ENCODE data around the gene VSTM2B. TPM values are rescaled to one million over a fixed set of nuclear protein-coding genes. Genes with fewer than 3 reads are reported as not detected.
A peak's percentile ranks its signal among the peaks of the same experiment; 100 is the strongest.

VSTM2B gene
- total RNA-seq, 1 donor from 2014 or later, result not detected

DNA sequence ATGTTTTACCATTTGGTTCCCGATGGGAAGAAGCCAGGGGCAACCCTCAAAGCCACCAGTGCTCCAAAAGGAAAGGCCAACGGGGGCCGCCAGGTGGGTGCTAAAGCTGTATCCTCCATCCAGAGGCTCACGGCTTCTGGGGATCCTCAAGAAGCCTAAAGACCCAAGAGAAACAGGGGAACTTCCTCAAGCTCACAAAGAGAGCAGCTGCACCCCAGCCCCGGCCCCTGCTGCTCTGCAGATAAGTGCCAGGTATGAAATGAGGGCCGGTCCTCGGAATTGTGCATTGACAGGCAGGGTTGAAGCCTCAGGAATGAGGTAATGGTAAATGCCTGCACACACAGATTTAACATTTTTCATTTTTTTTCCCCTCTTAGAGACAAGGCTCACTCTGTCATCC, 72.2 kb downstream of the VSTM2B start:
- Histone ChIP-seq H3K36me3 (no peaks in the 10 kb centered on the region), H3K4me3 (no peak overlapping the region), H3K9me3 (ENCODE audit: low read depth) (no peaks in the 10 kb centered on the region), H3K27me3 (peaks cover 33% of the 10 kb centered on the region), H2AFZ (replicated peaks) (no peak overlapping the region), H3K4me2 (no peak overlapping the region), H4K20me1 (ENCODE audit: low read depth) (no peaks in the 10 kb centered on the region), H3K27ac (no peak overlapping the region), H3F3A (ENCODE audit: low read depth) (peaks cover 5% of the 10 kb centered on the region), H3K79me2 (ENCODE audit: low read depth) (no peaks in the 10 kb centered on the region), H3K4me1 (peaks cover 12% of the 10 kb centered on the region), H3K9ac (no peak overlapping the region)
- Mint-ChIP-seq H3K9me3 (no peaks in the 10 kb centered on the region), H3K4me3 (peak overlapping the region; percentile 28), H3K36me3 (no peaks in the 10 kb centered on the region), H3K27ac (no peak overlapping the region), H3K4me1 (peaks cover 17% of the 10 kb centered on the region), H3K27me3 (ENCODE audit: insufficient read depth, low read depth) (peaks cover 14% of the 10 kb centered on the region)
- TF ChIP-seq, protein P1, sequence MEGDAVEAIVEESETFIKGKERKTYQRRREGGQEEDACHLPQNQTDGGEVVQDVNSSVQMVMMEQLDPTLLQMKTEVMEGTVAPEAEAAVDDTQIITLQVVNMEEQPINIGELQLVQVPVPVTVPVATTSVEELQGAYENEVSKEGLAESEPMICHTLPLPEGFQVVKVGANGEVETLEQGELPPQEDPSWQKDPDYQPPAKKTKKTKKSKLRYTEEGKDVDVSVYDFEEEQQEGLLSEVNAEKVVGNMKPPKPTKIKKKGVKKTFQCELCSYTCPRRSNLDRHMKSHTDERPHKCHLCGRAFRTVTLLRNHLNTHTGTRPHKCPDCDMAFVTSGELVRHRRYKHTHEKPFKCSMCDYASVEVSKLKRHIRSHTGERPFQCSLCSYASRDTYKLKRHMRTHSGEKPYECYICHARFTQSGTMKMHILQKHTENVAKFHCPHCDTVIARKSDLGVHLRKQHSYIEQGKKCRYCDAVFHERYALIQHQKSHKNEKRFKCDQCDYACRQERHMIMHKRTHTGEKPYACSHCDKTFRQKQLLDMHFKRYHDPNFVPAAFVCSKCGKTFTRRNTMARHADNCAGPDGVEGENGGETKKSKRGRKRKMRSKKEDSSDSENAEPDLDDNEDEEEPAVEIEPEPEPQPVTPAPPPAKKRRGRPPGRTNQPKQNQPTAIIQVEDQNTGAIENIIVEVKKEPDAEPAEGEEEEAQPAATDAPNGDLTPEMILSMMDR (IDR thresholded peaks at IDR 0.05), result no peak
- TF ChIP-seq EZH2 (IDR thresholded peaks at IDR 0.05), result no peak
- TF ChIP-seq EZH2phosphoT487 (IDR thresholded peaks at IDR 0.05), result no peak
- DNase-seq (ENCODE audit: low spot score), result no peak

DNA sequence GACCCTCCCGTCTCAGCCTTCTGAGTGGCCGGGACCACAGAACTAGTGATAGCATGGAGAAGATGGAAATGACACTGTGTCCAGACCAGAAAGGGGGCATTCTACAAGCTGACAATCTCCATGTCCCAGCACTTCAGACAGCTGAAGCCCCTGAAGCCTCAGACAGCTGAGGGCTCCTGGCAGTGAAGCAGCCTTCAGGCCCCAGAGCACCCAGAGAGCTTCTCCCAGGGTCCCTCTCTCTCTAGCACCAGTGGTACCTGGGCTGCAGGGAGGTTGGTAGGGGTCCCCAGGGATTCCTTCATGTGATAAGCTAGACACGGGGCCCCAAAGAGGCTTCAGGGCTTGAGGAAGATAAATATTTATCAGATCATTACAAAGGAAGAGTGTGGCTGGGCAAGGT, 72.7 kb downstream of the VSTM2B start:
- peaks cover 12% of the 10 kb centered on the region for H3K27me3 Mint-ChIP-seq (ENCODE audit: insufficient read depth, low read depth)
- Histone ChIP-seq H3K27ac (no peak overlapping the region), H2AFZ (replicated peaks) (no peak overlapping the region), H3K9ac (no peak overlapping the region), H3K4me3 (no peak overlapping the region), H3K4me2 (no peak overlapping the region), H3K79me2 (ENCODE audit: low read depth) (no peaks in the 10 kb centered on the region), H3K36me3 (no peaks in the 10 kb centered on the region), H3K4me1 (peaks cover 12% of the 10 kb centered on the region), H3F3A (ENCODE audit: low read depth) (peaks cover 10% of the 10 kb centered on the region), H3K9me3 (ENCODE audit: low read depth) (no peaks in the 10 kb centered on the region), H4K20me1 (ENCODE audit: low read depth) (no peaks in the 10 kb centered on the region), H3K27me3 (peaks cover 32% of the 10 kb centered on the region)
- no peaks in the 10 kb centered on the region for H3K9me3 Mint-ChIP-seq
- TF ChIP-seq EZH2phosphoT487 (IDR thresholded peaks at IDR 0.05), result no peak
- no peak for TF ChIP-seq EZH2 (IDR thresholded peaks at IDR 0.05)
- TF ChIP-seq, protein P1 (IDR thresholded peaks at IDR 0.05), result no peak
- DNase-seq (ENCODE audit: low spot score), result no peak
- H3K4me1 Mint-ChIP-seq, result peaks cover 17% of the 10 kb centered on the region
- no peak overlapping the region for H3K27ac Mint-ChIP-seq
- H3K36me3 Mint-ChIP-seq, result no peaks in the 10 kb centered on the region
- H3K4me3 Mint-ChIP-seq, result peak overlapping the region; percentile 28

DNA sequence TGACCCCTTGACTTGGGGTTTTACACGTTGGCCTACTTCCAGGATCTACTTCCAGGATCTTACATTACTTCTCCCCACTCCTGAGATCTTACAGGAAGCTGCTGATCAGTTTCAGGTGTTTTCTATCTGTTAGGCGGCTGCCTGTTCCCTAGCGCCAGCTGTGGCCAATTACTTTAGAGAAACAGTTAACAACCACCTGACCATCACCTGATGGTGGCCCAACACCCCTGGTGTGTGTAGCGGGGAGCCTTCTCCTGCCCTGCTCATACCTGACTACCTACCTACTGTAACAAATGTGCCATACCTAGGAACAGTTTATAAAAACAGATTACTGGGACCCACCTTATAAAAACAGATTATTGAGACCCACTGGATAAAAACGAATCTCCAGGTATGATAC, 77.5 kb downstream of the VSTM2B start:
- no peaks in the 10 kb centered on the region for H3K36me3 Mint-ChIP-seq
- no peak overlapping the region for H3K4me3 Mint-ChIP-seq
- H3K9me3 Mint-ChIP-seq, result no peaks in the 10 kb centered on the region
- Histone ChIP-seq H3K27me3 (no peaks in the 10 kb centered on the region), H3K36me3 (no peaks in the 10 kb centered on the region), H3F3A (ENCODE audit: low read depth) (peaks cover 8% of the 10 kb centered on the region), H4K20me1 (ENCODE audit: low read depth) (no peaks in the 10 kb centered on the region), H3K9ac (no peak overlapping the region), H3K27ac (no peak overlapping the region), H3K4me2 (no peak overlapping the region), H3K79me2 (ENCODE audit: low read depth) (peaks cover 24% of the 10 kb centered on the region), H2AFZ (replicated peaks) (no peak overlapping the region), H3K9me3 (ENCODE audit: low read depth) (no peaks in the 10 kb centered on the region), H3K4me1 (peaks cover 10% of the 10 kb centered on the region), H3K4me3 (no peak overlapping the region)
- DNase-seq (ENCODE audit: low spot score), result no peak
- TF ChIP-seq, protein P1 (IDR thresholded peaks at IDR 0.05), result no peak
- TF ChIP-seq EZH2 (IDR thresholded peaks at IDR 0.05) (no peak), EZH2phosphoT487 (IDR thresholded peaks at IDR 0.05) (no peak)
- peaks cover 5% of the 10 kb centered on the region for H3K27me3 Mint-ChIP-seq (ENCODE audit: insufficient read depth, low read depth)
- peaks cover 12% of the 10 kb centered on the region for H3K4me1 Mint-ChIP-seq
- H3K27ac Mint-ChIP-seq, result no peak overlapping the region
